CMK (cell line): Measurements from ENCODE around the gene CFAP97.
A peak's percentile ranks its signal among the peaks of the same experiment; 100 is the strongest.
"Not testable (repeated sequence)": the region's sequence is repeated elsewhere in the genome, so short reads cannot be mapped to it uniquely, and the experiment has no call there.

ENCODE experiments used
- DNase-seq: peaks from one replicate; pipeline ENCODE4 v3.0.0-alpha.2; 2010; ENCODE audit warnings: low read depth

Gene CFAP97

DNA sequence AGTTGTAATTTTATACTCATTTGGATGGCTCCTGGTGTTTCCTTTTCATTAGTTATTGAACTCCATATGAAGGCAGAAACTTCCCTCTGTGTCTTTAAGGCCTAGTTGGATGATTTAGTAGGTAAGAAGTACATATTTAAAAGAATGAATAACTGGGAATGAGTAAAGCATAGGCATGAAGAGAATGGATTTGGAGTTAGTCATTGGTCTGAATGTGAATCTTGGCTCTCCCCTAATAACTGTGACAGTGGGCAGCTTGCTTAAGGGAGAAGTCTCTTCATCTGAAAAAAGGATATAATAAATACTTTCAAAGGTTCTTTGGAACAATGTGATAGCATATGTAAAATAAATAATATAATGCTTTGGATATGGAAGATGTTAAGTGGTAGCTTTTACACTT lies 18.8 kb upstream of the CFAP97 start:
- no peak for DNase-seq

DNA sequence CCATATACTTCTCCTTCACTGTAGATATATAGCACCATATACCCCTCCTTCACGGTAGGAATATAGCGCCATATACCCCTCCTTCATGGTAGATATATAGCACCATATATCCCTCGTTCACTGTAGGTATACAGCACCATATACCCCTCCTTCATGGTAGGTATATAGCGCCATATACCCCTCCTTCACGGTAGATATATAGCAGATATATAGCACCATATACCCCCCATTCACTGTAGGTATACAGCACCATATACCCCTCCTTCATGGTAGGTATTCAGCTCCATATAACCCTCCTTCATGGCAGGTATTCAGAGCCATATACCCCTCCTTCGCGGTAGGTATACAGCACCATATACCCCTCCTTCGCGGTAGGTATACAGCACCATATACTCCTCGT lies 18.1 kb upstream of the CFAP97 start:
- DNase-seq, result no peak

DNA sequence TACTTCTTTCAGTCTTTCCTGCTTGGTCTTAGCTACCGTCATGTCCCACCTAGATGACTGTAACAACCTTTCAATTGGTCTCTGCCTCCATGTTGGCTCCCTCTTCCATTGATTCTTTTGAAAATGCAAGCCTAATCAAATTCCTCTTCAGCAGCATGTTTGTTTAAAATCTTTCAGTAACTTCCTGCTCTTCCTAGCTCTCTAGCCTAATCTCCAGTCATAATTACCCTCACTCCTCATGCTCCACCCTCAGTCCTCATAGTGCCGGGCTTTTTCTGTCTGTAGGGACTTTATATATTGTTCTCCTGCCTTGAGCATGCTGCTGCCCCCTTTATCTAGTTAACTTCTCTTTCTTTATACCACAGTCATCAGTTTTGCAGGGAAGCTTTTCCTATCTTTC lies 17.7 kb upstream of the CFAP97 start:
- DNase-seq, result no peak

DNA sequence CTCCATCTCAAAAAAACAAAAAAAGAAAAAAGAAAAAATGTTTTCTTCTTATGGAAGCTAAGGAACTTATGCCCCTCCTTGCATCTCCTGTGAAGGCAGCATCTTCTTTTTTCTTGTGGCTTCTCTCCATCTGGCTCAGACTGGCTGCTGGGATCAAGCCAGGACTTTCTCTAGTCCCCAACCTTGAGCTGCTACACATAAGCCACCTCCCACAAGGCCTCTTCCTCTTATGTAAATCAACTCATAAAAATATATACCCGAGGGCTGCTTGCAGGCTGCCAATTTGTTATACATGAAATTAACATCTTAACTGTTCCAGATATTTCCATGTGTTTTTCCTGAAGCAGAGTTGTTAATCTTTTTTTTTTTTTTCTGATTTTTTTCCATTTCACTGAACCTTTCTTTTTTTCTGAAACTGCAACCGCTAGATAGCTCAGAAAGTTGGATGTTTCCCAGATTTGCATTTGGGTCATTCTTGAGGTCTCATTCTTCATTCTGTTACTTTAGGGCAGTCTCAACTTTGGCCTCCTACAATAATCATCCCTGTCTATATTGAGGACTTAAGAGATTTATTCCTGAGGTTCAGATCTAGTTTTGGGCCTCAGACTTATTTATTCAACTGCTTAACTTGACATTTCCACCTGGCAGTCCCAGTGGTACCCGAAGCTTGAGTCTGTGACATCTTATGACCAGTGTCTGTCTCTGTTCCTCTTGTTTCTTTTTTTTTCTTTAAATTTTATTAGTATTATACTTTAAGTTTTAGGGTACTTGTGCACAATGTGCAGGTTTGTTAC lies 15.9 kb upstream of the CFAP97 start:
- DNase-seq, result no peak

DNA sequence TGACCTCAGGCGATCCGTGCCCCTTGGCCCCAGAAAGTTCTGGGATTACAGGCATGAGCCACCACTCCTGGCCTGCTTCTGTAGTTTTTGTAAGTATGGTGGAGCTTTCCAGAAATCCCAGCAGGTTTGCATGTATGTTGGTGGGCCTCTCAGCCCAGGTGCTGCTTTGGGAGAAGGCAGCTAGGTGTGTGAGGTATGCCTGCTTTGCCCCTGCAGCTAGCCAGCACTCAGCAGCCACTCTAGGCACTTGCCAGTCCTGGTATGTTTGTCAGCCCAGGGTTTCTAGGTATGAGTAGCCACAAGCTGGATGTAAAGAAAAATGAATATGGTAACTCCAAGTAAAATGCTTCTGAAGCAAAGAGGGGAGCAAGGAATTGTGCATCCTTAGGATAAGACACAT lies 14.5 kb upstream of the CFAP97 start:
- DNase-seq, result no peak

DNA sequence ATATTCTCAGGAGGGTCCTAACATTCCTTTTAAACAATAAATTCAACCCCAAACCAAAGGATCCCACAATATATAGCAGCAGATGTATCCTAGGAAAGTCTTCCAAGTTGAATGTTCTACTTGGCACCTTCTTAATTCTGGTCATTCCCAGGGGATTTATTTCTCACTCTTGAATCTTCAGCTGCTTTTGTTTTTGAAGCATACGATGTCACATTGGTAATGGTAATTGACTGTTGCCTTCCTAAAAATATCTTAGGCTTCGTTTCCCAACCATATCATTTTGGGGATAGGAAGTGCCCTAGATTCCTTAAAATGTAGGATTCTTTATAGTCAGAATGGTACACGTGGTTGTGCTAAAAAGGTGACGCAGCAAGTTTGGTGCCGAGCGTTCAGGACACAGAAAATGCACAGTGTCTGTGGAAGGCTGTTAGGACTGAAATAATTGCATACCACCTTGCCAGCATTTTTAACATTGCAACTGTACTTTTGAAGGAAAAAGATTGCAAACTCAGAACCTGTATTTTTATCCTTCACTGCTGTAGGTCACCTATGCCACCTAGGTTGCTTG lies 13.7 kb upstream of the CFAP97 start:
- no peak for DNase-seq

DNA sequence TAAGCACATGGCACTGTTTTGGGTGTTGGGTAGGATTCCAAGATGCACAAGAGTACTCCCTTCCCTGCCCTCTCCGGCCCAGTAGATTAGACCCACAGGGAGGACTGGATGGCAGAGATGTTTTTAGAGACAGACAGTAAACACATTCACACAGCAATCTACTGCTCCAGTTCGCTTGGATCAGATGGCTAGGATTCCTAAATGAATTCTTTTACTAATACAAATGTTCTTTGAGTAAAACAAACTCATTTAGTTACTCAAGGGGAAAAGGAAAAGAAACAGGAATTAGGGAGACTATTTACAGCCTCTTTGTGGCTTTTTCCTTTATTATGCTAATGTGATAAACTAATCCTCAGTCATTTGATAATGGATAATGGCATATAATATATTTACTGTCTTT lies 11.5 kb upstream of the CFAP97 start:
- no peak for DNase-seq

DNA sequence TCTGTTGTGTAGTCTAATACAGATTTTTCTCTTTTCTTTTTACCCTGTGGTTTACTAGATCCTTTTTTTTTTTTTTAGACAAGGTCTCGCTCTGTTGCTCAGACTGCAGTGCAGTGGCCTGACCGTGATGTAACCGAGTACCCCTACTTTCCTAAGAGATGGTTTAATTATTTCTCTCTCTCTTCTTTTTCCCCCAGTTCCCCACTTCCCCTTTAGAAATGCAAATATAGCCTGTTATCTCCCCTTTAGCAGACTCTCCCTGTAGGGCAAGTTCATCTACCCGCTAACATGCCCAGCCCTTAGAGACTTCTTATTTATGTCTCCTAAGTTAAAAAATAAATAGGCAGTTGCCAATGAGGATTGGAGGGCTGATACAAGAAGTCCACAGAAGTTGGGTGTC lies 10.1 kb upstream of the CFAP97 start:
- no peak for DNase-seq

DNA sequence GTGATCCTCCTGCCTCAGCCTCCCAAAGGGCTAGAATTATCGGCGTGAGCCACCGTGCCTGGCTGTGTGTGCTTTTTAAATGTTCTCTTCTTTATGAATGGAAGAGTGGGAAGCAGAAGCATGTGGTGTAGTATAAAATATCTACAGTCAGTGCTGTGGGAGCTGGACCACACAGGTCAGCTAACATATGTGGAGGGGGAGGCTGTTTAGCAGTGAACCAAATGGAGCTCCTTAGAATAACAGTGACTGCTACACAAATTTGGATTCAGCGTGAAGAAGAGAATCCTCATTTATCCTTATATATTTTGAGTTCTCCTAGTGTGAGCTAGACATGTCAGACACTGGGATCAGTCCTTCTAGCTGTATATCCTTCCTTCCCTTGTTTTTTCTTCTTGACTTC lies 8.8 kb upstream of the CFAP97 start:
- no peak for DNase-seq

DNA sequence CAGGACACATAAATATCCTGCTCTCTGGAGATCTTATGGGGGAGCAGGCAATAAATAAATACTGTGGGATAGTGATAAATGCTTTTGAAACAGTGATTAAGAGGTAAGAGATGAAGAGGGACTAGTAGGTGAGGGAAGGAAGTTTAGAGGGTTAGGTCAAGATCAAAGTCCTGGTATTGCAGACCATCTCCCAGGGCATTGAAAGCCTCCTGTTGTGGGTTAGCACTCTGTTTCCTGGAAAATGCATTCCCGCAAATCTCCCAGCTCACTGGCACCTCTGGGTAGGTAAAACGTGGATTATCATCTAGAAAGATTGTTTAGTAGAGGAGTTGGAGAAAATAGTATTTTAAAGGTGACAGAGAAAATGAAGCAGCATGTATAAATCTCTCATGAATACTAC lies 7.8 kb upstream of the CFAP97 start:
- no peak for DNase-seq

DNA sequence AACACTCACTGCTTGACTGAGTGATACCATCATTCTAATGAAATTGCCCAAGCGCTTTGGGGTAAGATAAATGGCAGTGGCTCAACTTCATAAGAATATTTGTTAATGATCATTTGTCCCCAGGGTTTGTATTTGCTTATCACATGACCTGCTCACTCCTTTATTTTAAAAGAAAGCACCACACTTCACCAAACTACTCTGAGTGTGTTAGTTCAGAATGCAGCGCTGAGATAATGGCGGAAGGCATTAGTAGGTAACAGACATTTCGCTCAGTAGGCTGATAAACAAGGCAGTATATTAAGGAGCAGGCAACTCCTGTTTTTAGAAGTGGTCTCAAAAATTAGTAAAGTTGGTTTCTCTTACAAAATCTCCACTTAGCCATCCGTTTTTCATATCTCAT lies 7.2 kb upstream of the CFAP97 start:
- DNase-seq, result no peak

DNA sequence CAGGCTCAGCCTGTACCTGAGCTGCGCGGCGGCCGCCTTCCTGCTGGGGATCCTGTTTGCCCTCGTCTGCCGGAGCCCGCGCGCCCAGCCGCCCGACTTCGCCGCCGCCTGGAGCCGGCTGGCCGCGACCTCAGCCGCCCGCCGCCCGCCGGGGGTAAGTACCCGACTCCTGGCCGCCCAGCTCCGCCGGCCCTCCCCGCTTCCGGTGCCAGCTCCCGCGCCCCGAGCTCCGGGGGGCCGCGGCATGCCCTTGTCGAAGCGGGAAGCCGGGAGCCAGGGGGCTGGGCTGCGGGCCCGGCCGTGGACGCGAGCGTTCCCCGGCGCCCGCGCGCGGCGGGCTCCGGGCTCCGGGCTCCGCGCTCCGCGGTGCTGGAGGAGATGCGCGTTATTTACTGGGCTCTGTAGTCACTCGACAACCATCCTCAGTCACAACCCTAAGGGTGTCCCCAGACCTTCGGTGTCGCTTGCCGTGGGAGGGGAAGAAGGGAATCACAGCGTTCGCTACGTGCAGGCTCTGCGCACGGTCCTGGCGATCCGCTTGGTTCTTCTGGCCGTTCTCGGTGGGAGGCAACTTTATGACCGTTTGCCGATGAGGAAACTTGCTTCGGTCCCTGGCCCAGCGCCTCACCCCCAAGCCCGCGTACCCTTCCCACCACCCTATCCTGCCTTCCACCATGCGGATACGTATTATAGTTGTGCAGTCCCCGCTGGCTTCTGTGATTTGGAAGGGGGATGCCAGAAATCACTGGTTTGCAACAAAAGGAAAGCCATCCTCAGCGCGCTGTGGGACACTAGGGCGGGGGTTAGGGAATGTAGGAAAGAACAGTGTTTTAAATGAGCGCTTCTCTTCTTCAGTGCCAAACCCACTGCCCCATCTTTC lies 6.5 kb upstream of the CFAP97 start:
- no peak for DNase-seq

DNA sequence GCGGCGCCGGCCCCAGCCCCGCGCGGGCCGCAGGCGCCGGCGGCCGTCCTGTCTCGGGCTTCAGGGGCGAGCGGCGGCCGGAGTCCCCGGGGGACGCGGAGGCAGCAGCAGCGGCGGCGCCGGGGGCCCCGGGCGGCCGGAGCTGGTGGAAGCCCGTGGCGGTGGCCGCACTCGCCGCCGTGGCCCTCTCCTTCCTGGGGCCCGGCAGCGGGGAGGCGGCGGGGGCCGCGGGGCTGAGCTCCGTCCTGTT lies 6.0 kb upstream of the CFAP97 start:
- not testable (repeated sequence) for DNase-seq

DNA sequence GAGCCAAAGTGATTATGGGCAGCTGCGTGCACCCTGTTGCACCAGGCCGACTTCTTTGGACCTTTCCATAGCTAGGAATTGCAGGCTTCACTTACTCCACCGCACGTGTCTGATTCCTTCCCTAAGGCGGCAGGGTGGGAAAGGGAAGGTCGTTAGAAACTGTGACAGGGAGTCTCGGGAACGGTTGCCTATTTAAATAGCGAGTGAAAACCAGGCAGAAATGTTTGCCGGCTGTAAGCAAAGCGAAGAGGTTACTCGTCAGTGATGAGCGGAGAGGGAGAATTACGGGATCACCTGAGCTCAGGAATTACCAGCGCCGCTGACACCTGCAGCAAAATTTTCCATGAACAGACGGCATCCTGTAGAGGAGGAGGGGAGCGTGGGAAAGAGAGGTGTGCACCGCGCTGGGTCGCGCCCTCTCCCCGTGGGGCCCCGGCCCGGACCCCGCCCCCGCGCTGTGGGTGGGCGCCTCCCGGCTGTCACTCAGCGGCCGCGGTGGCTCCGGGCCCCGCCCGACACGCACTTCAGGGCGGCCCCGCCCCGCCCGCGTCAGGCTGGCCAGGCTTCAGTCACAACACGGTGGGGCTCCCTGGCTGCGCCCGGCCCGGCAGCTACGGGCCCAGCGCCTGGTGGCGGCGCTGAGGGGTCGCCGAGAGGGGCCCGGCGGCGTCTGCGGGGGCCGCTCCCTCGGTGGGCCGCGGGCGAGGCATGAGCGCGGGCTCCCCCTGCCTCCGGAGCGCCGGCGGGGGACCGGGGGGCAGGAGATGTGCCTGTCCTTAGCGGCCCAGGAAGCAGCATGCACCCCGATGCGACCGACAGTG lies 5.4 kb upstream of the CFAP97 start, which contains the start of gene SNX25:
Gene SNX25, plus strand, starts transcription at position 568 of the 821 bp plus-strand sequence. Its CDS starts 229 bp downstream, at position 797.
- no peak for DNase-seq

DNA sequence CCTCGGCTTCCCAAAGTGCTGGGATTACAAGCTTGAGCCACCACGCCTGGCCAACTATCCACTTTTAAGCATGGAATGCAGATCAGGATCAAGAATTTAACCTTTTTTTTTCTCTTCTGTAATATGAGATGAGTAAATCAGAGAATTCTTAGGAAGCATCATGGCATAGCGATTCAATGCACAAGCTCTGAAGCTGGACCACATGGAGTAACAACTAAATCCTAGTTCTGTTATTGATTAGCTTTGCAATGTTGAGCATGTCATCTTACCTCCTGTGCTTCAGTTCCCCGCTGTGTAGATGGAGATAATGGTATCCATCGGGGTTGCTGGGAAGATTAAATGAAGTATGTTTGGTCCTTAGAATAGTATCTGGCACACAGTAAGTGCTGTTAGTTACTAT lies 3.7 kb upstream of the CFAP97 start:
- no peak for DNase-seq

DNA sequence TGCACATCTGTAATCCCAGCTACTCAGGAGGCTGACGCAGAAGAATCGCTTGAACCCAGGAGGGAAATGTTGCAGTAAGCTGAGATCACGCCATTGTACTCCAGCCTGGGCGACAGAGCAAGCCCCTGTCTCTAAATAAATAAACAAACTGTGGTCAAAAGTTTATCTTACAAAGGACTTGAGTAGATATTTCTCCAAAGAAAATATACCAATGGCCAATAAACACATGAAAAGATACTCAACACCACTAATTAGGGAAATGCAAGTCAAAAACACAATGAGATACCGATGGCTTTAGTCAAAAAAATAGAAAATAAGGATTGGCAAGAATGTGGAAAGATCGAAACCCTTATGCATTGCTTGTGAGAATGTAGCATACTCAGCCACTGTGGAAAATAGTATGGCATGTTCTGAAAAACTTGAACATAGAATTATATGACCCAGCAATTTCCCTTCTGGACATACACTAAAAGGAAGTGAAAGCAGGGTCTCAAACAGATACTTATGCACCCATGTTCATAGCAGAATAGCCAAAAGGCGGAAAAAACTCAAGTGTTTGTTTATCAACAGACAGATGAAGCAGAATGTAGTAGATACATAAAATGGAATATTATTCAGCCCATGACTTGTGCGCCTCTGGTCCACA lies 2.0 kb upstream of the CFAP97 start:
- DNase-seq, result no peak

DNA sequence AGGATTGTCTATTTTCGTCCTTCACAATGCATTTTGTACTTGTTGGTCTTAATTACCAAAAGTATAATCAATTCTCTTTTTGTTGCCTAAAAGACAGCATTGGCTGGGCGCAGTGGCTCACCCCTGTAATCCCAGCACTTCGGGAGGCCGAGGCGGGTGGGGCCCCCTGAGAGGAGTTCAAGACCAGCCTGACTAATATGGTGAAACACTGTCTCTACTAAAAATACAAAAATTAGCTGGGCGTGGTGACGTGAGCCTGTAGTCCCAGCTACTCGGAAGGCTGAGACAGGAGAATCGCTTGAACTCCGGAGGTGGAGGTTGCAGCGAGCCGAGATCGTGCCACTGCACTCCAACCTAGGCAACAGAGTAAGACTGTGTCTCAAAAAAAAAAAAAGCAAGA lies 1.3 kb upstream of the CFAP97 start:
- DNase-seq, result not testable (repeated sequence)

DNA sequence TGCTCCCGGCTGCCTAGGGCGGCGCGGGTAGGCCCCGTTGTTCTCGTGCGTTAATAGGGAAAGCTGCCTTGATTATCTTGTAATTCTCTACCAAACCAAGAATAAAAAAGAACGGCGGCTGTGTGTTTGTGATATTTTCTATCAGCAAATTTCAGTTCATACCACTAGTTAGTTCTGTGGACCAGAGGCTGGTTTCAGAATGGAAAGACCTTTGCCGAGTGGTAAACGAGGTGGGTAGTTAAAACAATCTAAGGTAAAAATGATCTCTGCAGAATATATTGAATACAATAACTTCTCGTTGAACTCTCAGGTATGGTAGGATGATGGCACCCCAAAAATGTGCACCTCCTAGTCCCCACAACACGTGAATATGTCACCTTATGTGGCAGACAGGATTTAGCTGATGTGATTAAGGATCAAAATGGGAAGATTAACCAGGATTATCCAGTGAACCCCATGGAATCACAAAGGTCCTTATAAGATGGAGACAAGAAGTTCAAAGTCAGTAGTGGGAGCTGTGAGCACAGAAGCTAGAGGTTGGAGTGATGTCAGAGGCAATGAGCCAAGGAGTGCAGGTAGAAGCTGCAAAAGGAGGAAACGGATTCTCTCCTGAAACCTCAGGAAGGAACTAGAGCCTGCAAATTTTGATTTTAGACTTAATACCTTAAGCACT lies 574 bp upstream of the CFAP97 start:
- DNase-seq, result no peak

DNA sequence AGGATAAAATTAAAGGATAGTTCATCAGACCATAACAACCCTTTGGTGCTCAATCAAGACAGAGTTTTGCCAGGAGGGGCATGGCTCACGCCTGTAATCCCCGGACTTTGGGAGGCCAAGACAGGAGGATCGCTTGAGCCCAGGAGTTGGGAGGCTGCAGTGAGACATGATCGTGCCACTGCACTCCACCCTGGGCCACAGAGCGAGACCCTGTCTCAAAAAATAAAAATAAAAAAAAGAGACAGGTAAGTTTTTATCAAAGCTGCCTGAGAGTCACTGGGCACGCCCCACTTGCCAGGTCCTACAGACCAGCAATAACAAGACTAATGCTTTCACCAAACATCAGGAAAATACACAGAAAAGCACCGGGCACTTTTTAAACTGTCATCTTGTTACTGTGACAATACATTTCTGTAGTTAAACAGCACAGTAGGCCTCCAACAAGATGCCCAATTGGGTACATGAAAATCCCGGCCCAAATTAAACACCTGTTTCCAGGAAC lies 765 bp downstream of the CFAP97 start:
- no peak for DNase-seq

DNA sequence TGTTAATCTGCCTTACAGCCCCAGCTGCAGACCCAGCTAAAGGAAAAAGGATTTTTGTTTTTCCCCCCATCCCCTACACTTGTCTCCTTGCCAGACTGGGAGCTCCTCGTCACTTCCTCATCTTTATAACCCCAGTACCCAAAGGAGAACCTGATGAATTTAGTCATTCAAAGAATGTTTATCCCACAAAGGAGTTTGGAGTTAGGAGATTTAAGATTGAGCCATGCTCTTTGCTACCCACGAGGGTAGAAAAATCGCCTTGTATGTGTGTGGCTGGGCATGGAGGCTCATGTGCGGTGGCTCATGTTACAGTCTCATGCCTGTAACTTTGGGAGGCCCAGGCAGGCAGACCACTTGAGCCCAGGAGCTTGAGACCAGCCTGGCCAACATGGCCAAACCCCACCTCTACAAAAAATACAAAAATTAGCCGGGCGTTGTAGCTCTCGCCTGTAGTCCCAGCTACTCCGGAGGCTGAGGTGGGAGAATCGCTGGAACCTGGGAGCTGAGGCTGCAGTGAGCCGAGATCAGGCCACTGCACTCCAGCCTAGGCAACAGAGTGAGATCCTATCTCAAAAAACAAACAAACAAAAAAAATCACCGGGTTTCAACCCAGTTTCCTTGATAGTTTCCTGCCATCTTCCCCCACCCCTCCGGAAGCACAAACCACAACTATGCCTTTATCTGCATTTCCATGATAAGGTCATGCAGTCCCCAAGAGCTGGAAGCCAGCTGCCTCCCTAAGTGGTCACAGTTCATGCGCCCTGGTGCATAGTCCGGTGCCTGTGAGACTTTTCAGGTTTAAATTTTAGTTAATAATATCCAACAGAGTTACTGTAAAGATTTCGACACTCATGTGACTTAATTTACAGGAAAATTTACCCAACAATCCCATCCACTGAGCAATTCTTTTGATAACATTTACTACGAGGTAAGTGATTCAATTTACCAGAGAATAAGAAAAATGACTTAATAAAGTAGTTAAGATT lies 1.5 kb downstream of the CFAP97 start:
- DNase-seq, result peak; percentile 86
